Stimulated activated CD8-positive, alpha-beta memory T cell treated with anti-CD3 and anti-CD28 coated beads, Interleukin-15, amount 100 ng/mL, for 24 hours (primary cell): Measurements from ENCODE around the gene LPCAT4.
A peak's percentile ranks its signal among the peaks of the same experiment; 100 is the strongest.
"Not testable (repeated sequence)": the region's sequence is repeated elsewhere in the genome, so short reads cannot be mapped to it uniquely, and the experiment has no call there.

ENCODE experiments used
- DNase-seq: peaks from one replicate; pipeline ENCODE4 v3.0.0-alpha.2; 2020; ENCODE audit warnings: low read depth

Gene LPCAT4

GRCh38 chr15:34362047-34362773 is 4.8 kb downstream of the LPCAT4 start:
- DNase-seq: no peak

GRCh38 chr15:34361278-34361677 is 5.7 kb downstream of the LPCAT4 start:
- no peak for DNase-seq

- DNase-seq: no peak
Measured at GRCh38 chr15:34360298-34360697, 6.7 kb downstream of the LPCAT4 start.

- DNase-seq: no peak
Measured at GRCh38 chr15:34359416-34359815, 7.6 kb downstream of the LPCAT4 start.

GRCh38 chr15:34358948-34359347 is 8.0 kb downstream of the LPCAT4 start:
- no peak for DNase-seq

GRCh38 chr15:34358367-34358766 is 8.6 kb downstream of the LPCAT4 start:
- no peak for DNase-seq

- no peak for DNase-seq
Measured at GRCh38 chr15:34357653-34358052, 9.3 kb downstream of the LPCAT4 start.

GRCh38 chr15:34355241-34355640 is 11.8 kb downstream of the LPCAT4 start:
- no peak for DNase-seq

- no peak for DNase-seq
Measured at GRCh38 chr15:34354286-34354685, 12.7 kb downstream of the LPCAT4 start.

GRCh38 chr15:34353627-34354026 is 13.4 kb downstream of the LPCAT4 start:
- no peak for DNase-seq

- not testable (repeated sequence) for DNase-seq
Measured at GRCh38 chr15:34352996-34353395, 14.0 kb downstream of the LPCAT4 start.

GRCh38 chr15:34349769-34350168 is 17.2 kb downstream of the LPCAT4 start:
- DNase-seq: no peak

GRCh38 chr15:34348735-34349300 is 18.2 kb downstream of the LPCAT4 start:
- DNase-seq: no peak

- DNase-seq: no peak
Measured at GRCh38 chr15:34347951-34348638, 18.9 kb downstream of the LPCAT4 start.

- DNase-seq: peak; percentile 92
Measured at GRCh38 chr15:34342737-34343575, 24.0 kb downstream of the LPCAT4 start, which contains the start of the genes NOP10 and NUTM1. Gene NOP10 (minus strand): TSS chr15:34343136. CDS start chr15:34343073, 63 bp downstream. Gene NUTM1 (plus strand): TSS chr15:34343315. CDS start chr15:34343697, 382 bp downstream.

GRCh38 chr15:34342213-34342736 is 24.7 kb downstream of the LPCAT4 start:
- not testable (repeated sequence) for DNase-seq

- DNase-seq: no peak
Measured at GRCh38 chr15:34341381-34342212, 25.4 kb downstream of the LPCAT4 start.

- no peak for DNase-seq
Measured at GRCh38 chr15:34339946-34340345, 27.1 kb downstream of the LPCAT4 start.

- DNase-seq: no peak
Measured at GRCh38 chr15:34338347-34338746, 28.6 kb downstream of the LPCAT4 start.

- peak; percentile 82 for DNase-seq
Measured at GRCh38 chr15:34337557-34338306, 29.3 kb downstream of the LPCAT4 start, which contains the start of gene SLC12A6. Gene SLC12A6 (minus strand): TSS chr15:34337781. CDS start chr15:34336680, 1,101 bp downstream.
